H9 (cell line): ENCODE measurements around the gene PNKP. TPM values are rescaled to one million over a fixed set of nuclear protein-coding genes. Genes with fewer than 3 reads are reported as not detected.

Source experiments
- DNase-seq: peaks from one replicate; pipeline ENCODE4 v3.0.0-alpha.2; 2017
- H2AFZ ChIP-seq: one replicate; pipeline ENCODE4 v1.6.1; 2013; ENCODE audit warnings: mild to moderate bottlenecking, low read length, control low read depth, moderate library complexity
- H2AK5ac ChIP-seq: 2 replicates; pipeline ENCODE4 v1.6.1; 2013; ENCODE audit warnings: low read length, control low read depth, mixed read lengths; ENCODE audit not compliant: insufficient read length
- H2BK120ac ChIP-seq: one replicate; pipeline ENCODE4 v1.6.1; 2013; ENCODE audit warnings: low read depth, mild to moderate bottlenecking, low read length, control low read depth, inconsistent platforms; ENCODE audit not compliant: poor library complexity, severe bottlenecking
- H2BK12ac ChIP-seq: 2 replicates; pipeline ENCODE4 v1.6.1; 2013; ENCODE audit warnings: low read length, control low read depth, mixed read lengths, low read depth; ENCODE audit not compliant: insufficient read length
- H2BK15ac ChIP-seq: 2 replicates; pipeline ENCODE4 v1.6.1; 2013; ENCODE audit warnings: low read depth, low read length, control low read depth
- H2BK20ac ChIP-seq: one replicate; pipeline ENCODE4 v1.6.1; 2013; ENCODE audit warnings: low read depth, mild to moderate bottlenecking, low read length, control low read depth, inconsistent platforms; ENCODE audit not compliant: poor library complexity, severe bottlenecking
- H2BK5ac ChIP-seq: 2 replicates; pipeline ENCODE4 v1.6.1; 2013; ENCODE audit warnings: low read length, control low read depth, mixed read lengths; ENCODE audit not compliant: insufficient read length
- H3K14ac ChIP-seq: 2 replicates; pipeline ENCODE4 v1.6.1; 2013; ENCODE audit warnings: low read length, control low read depth; ENCODE audit not compliant: insufficient read depth
- H3K18ac ChIP-seq: 2 replicates; pipeline ENCODE4 v1.6.1; 2013; ENCODE audit warnings: low read depth, mild to moderate bottlenecking, mixed read lengths, low read length, control low read depth; ENCODE audit not compliant: insufficient read length
- H3K23ac ChIP-seq: 2 replicates; pipeline ENCODE4 v1.6.1; 2013; ENCODE audit warnings: low read length, control low read depth, mixed read lengths, low read depth; ENCODE audit not compliant: insufficient read length
- H3K23me2 ChIP-seq: 2 replicates; pipeline ENCODE4 v1.6.1; 2013; ENCODE audit warnings: low read depth, mild to moderate bottlenecking, mixed read lengths, low read length, control low read depth; ENCODE audit not compliant: insufficient read length, poor library complexity, severe bottlenecking
- H3K27ac ChIP-seq: 2 replicates; pipeline ENCODE4 v1.5.1; 2013; ENCODE audit warnings: low read length, control low read depth, mixed read lengths, low read depth; ENCODE audit not compliant: insufficient read length
- H3K27me3 ChIP-seq: 2 replicates; pipeline ENCODE4 v1.6.1; 2013; ENCODE audit warnings: low read length, control low read depth, inconsistent platforms; ENCODE audit not compliant: insufficient read depth
- H3K4ac ChIP-seq: 2 replicates; pipeline ENCODE4 v1.6.1; 2013; ENCODE audit warnings: low read depth, mild to moderate bottlenecking, control low read depth, inconsistent platforms, low read length, moderate library complexity
- H3K4me1 ChIP-seq: 2 replicates; pipeline ENCODE4 v1.6.1; 2013; ENCODE audit warnings: low read length, control low read depth, inconsistent platforms; ENCODE audit not compliant: insufficient read depth
- H3K4me2 ChIP-seq: 2 replicates; pipeline ENCODE4 v1.6.1; 2013; ENCODE audit warnings: low read length, control low read depth, mixed read lengths; ENCODE audit not compliant: insufficient read length, insufficient read depth
- H3K56ac ChIP-seq: 2 replicates; pipeline ENCODE4 v1.6.1; 2013; ENCODE audit warnings: low read depth, mild to moderate bottlenecking, mixed read lengths, low read length, control low read depth; ENCODE audit not compliant: insufficient read length
- H3K79me1 ChIP-seq: 2 replicates; pipeline ENCODE4 v1.6.1; 2013; ENCODE audit warnings: low read depth, mild to moderate bottlenecking, moderate library complexity, low read length, control low read depth, inconsistent platforms; ENCODE audit not compliant: insufficient read depth, poor library complexity, severe bottlenecking
- H3K79me2 ChIP-seq: 2 replicates; pipeline ENCODE4 v1.6.1; 2013; ENCODE audit warnings: low read length, control low read depth, inconsistent platforms; ENCODE audit not compliant: insufficient read depth
- H3K9ac ChIP-seq: 2 replicates; pipeline ENCODE4 v1.6.1; 2013; ENCODE audit warnings: low read length, control low read depth, mixed read lengths; ENCODE audit not compliant: insufficient read length; ENCODE audit errors: extremely low read depth
- H3K9me3 ChIP-seq: one replicate; pipeline ENCODE4 v1.6.1; 2013; ENCODE audit warnings: low read depth, low read length, inconsistent platforms; ENCODE audit not compliant: control insufficient read depth
- H3T11ph ChIP-seq: one replicate; pipeline ENCODE4 v1.6.1; 2013; ENCODE audit warnings: mild to moderate bottlenecking, low read length, control low read depth, inconsistent platforms
- H4K20me1 ChIP-seq: one replicate; pipeline ENCODE4 v1.6.1; 2013; ENCODE audit not compliant: control insufficient read depth, insufficient read length, insufficient read depth
- H4K5ac ChIP-seq: 2 replicates; pipeline ENCODE4 v1.6.1; 2013; ENCODE audit warnings: low read depth, mild to moderate bottlenecking, mixed read lengths, low read length, control low read depth; ENCODE audit not compliant: insufficient read length
- H4K8ac ChIP-seq: replicated peaks from 2 replicates; pipeline ENCODE4 v1.6.1; 2013; ENCODE audit warnings: low read length, control low read depth, mixed read lengths, low read depth; ENCODE audit not compliant: insufficient read length
- H4K91ac ChIP-seq: 2 replicates; pipeline ENCODE4 v1.6.1; 2013; ENCODE audit warnings: low read depth, mild to moderate bottlenecking, moderate library complexity, mixed read lengths, low read length, control low read depth; ENCODE audit not compliant: insufficient read length
- H3K27ac Mint-ChIP-seq, 3 experiments: 2 replicates in 2 of 3; 3 replicates in 1 of 3; pipeline ENCODE4 v1.8.0; 2020 to 2021; ENCODE audit warnings: mixed read lengths in 3 of 3, mild to moderate bottlenecking in 1 of 3, moderate library complexity in 1 of 3
- H3K27me3 Mint-ChIP-seq: 2 replicates; pipeline ENCODE4 v1.8.0; 2021; ENCODE audit warnings: low read depth, mild to moderate bottlenecking, moderate library complexity, mixed read lengths
- H3K36me3 Mint-ChIP-seq, 3 experiments: 2 replicates in 2 of 3; 3 replicates in 1 of 3; pipeline ENCODE4 v1.8.0; 2020 to 2021; ENCODE audit warnings: low read depth in 3 of 3, mixed read lengths in 3 of 3; ENCODE audit not compliant: insufficient read depth in 1 of 3
- H3K4me1 Mint-ChIP-seq, 2 experiments: 2 replicates each; pipeline ENCODE4 v1.8.0; 2020; ENCODE audit warnings: mixed read lengths in 2 of 2
- H3K4me3 Mint-ChIP-seq, 2 experiments: 2 replicates in 1 of 2; 3 replicates in 1 of 2; pipeline ENCODE4 v1.8.0; 2020 to 2021; ENCODE audit warnings: mild to moderate bottlenecking in 2 of 2, mixed read lengths in 2 of 2, moderate library complexity in 1 of 2
- H3K9me3 Mint-ChIP-seq, 2 experiments: 2 replicates in 1 of 2; 3 replicates in 1 of 2; pipeline ENCODE4 v1.8.0; 2020; ENCODE audit warnings: mild to moderate bottlenecking in 2 of 2, mixed read lengths in 2 of 2, moderate library complexity in 1 of 2
- CTCF ChIP-seq: fragments of 200-600 bp; sonication (generic); conservative IDR thresholded peaks from 3 replicates; pipeline ENCODE4 v1.8.0; 2021; ENCODE audit warnings: antibody characterized with exemption, mild to moderate bottlenecking
- WGBS: extraction: QIAGEN DNeasy Blood & Tissue Kit; methylation state at CpG from one replicate; pipeline ENCODE4 v1.1.7; 2013; ENCODE audit warnings: missing lambda C conversion rate, low lambda C conversion rate, mixed read lengths; ENCODE audit not compliant: insufficient read length; ENCODE audit errors: extremely low coverage; 5-methylcytosine and 5-hydroxymethylcytosine counted together
- total RNA-seq: library from RNA; stranded (reverse); gene quantifications from 2 replicates; pipeline ENCODE4 v1.2.1, GENCODE V29; 2021

Gene PNKP
- total RNA-seq, 1 experiment from 2014 or later: 157 TPM

GRCh38 chr19:49859682-49860335, 7.6 kb downstream of the PNKP start:
- Mint-ChIP-seq H3K4me3 (no peak overlapping the region; a peak in 1 of 5 replicates), H3K27ac (peak overlapping the region; percentile 61 to 80 (median 72); a peak in 5 of 7 replicates), H3K9me3 (peaks cover 0 to 4% of the 10 kb centered on the region in 2 experiments; a peak in 1 of 5 replicates), H3K36me3 (peaks cover 30 to 88% (median 71%) of the 10 kb centered on the region in 3 experiments), H3K4me1 (peaks cover 8 to 22% of the 10 kb centered on the region in 2 experiments), H3K27me3 (peaks cover 3% of the 10 kb centered on the region)
- no peak overlapping the region for H2BK15ac ChIP-seq
- H2BK20ac ChIP-seq: no peak overlapping the region
- WGBS: no CpG with 5 or more reads among the region's 22 CpGs
- no peaks in the 10 kb centered on the region for H3K27me3 ChIP-seq
- H3K23ac ChIP-seq: no peak overlapping the region
- no peaks in the 10 kb centered on the region for H3K79me2 ChIP-seq
- no peak overlapping the region for H3K18ac ChIP-seq
- H2AK5ac ChIP-seq: no peak overlapping the region
- H4K91ac ChIP-seq: no peak overlapping the region
- H2AFZ ChIP-seq: no peak overlapping the region
- no peak overlapping the region for H4K5ac ChIP-seq
- peaks cover 2% of the 10 kb centered on the region for H3K79me1 ChIP-seq
- no peak overlapping the region for H4K8ac ChIP-seq
- peaks cover 3% of the 10 kb centered on the region for H4K20me1 ChIP-seq
- no peak overlapping the region for H3K56ac ChIP-seq
- no peak overlapping the region for H2BK12ac ChIP-seq
- H3K9me3 ChIP-seq: no peaks in the 10 kb centered on the region
- no peak overlapping the region for H3K4me2 ChIP-seq
- no peak overlapping the region for H3K4ac ChIP-seq
- no peak overlapping the region for H3K27ac ChIP-seq
- no peak overlapping the region for H2BK5ac ChIP-seq
- H3K9ac ChIP-seq: no peak overlapping the region
- no peak for TF ChIP-seq CTCF
- no peaks in the 10 kb centered on the region for H3K4me1 ChIP-seq
- no peak overlapping the region for H3K14ac ChIP-seq
- no peak for DNase-seq
- H3K23me2 ChIP-seq: no peaks in the 10 kb centered on the region
- H2BK120ac ChIP-seq: no peak overlapping the region
- H3T11ph ChIP-seq: no peak overlapping the region
